Umbilical cord (tissue), 2 donors: ENCODE measurements around the gene PTCD1. TPM values are rescaled to one million over a fixed set of nuclear protein-coding genes. Genes with fewer than 3 reads are reported as not detected.

Experiments
- DNase-seq: peaks from one replicate; pipeline ENCODE4 v3.0.0-alpha.2; 2015; ENCODE audit warnings: low spot score
- total RNA-seq: library from RNA; depleted of rRNA; stranded (reverse); fragments of >200 nt; gene quantifications from one replicate; pipeline ENCODE4 v1.2.3, GENCODE V29; 2014; ENCODE audit warnings: low replicate concordance; ENCODE audit not compliant: insufficient read depth

PTCD1 gene, protein sequence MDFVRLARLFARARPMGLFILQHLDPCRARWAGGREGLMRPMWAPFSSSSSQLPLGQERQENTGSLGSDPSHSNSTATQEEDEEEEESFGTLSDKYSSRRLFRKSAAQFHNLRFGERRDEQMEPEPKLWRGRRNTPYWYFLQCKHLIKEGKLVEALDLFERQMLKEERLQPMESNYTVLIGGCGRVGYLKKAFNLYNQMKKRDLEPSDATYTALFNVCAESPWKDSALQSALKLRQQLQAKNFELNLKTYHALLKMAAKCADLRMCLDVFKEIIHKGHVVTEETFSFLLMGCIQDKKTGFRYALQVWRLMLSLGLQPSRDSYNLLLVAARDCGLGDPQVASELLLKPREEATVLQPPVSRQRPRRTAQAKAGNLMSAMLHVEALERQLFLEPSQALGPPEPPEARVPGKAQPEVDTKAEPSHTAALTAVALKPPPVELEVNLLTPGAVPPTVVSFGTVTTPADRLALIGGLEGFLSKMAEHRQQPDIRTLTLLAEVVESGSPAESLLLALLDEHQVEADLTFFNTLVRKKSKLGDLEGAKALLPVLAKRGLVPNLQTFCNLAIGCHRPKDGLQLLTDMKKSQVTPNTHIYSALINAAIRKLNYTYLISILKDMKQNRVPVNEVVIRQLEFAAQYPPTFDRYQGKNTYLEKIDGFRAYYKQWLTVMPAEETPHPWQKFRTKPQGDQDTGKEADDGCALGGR
- total RNA-seq, result 9.6 TPM

DNA sequence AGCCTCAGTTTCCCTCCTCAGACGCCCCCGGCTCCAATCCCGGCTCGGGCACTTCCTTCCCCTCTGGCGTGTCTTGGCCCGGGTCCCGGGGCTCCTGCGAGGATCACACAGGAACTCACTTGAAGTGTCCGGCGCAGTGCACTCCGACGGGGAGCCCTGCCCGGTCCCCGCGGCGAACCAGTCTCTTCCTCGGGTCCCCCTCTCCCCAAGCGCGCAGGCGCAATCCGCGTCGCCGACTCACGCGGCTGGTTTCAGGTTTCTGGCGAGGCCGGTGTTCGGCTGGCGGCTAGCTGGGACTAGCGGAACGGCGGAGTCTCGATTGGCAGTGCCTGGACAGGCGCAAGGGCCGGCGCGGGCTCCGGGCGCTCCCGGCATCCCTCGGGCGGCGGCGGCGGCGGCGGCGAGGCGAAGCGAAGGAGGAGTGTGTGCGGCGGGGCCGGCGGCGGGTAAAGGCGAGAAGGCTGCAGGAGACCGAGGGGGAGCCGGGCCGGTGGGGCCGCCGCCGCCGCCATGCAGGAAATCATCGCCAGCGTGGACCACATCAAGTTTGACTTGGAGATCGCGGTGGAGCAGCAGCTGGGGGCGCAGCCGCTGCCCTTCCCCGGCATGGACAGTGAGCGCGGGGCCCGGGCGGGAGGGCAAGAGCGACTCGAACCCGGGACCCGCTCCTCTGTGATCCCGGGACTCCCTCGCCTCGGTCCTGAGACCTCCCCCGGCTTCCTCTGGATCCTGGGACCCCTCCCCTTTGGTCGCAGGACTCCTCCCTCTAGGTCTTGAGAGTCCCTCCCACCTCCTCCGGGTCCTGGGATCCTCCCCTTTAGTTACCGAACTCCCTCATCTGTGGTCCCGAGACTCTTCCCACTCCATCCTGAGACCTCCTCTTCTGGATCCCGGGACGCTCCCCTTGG, at the start of gene PTCD1, which contains the start of gene CPSF4:
Gene PTCD1 (minus strand): TSS at position 226 of the 908 bp plus-strand sequence. CDS start 3,556 bp downstream, outside the sequence.
Gene CPSF4 (plus strand): TSS at position 371 of the 908 bp plus-strand sequence. CDS start 140 bp downstream, at position 511.
- peak; percentile 98 for DNase-seq

DNA sequence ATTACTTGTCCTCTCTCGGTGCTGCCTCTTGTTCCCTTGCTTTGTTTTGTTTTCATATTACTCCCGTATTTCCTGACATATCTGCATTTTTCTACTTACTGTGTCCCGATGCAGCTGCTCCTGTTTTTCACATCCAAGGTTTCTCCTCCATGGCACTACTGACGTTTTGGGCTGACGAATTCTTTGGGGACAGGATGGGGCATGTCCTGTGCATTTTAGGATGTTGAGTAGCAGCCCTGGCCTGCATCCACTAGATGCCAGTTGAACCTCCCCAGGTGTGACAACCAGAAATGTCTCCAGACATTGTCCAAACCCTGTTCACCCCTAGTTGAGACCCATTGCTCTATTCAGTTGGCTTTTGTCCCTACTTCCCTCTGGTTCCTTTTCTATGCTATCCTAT, 46.5 kb upstream of the PTCD1 start:
- no peak for DNase-seq

DNA sequence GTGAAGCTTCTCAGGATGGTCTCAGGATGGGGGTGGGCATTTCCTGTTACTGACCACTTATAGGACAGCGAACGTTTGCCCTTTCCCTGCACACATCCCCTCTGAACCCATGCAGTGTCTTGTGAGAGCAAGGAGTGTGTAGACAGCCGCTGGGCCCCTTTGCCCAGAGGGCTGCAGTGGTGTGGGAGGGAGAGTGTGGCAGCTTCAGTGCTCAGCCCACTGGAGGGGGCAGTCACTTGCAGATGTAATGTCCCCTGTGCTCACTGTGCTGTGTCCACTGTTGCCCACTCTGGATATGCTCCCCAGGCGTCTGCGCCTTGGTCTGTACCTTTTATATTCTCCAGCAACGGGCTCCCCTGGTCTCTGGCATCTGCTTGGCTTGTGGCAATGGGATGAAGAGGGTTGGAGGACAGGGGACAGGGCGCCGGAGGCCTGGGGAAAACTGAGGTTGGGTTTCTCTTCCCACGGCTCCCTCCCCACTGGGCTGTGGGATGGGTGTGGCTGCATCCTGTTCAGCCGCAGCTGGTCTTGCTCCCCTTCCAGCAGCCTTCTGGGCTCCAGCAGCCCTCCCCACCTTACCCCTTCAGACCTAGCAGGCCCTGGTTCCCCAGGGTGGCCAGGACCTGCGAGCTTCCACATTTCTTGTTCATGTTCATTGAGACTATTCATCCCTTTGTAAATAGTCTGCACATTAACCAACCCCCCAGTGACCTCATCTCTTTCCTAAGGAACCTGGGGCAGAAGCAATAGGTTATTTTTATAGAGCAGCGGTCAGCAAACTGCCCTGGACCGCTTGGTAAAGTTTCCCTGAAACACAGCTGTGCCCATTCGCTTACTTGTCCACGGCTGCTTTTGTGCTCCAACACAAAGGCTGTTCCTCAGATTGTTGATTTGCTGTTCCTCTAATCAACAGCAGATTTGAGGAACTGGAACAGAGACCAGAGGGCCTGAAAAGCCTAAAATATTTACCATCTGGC, 40.2 kb upstream of the PTCD1 start:
- no peak for DNase-seq

DNA sequence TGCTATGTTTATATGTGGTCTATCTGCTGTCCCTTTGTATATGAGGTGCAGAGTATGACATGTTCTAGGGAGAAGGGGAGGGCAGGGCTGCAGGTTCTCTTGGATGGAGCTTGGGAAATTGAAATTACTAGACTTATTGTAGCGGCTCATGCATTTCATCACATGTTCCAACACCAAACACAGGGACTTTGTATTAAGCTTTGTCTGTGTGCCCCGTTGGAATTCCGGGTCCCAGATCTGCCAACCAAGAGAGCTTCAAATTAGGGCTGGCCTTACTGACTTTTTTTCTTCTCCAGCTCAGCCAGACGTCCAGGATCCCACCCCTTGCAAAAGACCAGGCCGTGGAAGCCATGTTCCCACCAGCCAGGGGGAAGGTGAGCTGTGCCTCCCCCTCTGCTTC, 37.5 kb upstream of the PTCD1 start:
- no peak for DNase-seq

DNA sequence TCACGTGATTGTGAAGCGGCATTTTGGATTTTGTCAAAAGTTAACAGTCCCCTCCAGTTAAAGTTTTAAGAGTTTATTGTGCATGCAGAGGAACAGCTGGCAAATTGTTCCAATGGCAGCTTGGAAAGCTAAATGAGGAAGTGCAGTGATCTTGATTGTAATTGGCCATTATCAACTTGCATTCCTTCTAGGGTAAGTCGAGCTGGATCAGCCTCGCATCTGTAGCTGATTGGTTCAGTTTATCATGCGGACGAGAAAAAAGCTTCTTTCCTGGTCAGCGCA, 34.7 kb upstream of the PTCD1 start:
- DNase-seq, result peak; percentile 59

DNA sequence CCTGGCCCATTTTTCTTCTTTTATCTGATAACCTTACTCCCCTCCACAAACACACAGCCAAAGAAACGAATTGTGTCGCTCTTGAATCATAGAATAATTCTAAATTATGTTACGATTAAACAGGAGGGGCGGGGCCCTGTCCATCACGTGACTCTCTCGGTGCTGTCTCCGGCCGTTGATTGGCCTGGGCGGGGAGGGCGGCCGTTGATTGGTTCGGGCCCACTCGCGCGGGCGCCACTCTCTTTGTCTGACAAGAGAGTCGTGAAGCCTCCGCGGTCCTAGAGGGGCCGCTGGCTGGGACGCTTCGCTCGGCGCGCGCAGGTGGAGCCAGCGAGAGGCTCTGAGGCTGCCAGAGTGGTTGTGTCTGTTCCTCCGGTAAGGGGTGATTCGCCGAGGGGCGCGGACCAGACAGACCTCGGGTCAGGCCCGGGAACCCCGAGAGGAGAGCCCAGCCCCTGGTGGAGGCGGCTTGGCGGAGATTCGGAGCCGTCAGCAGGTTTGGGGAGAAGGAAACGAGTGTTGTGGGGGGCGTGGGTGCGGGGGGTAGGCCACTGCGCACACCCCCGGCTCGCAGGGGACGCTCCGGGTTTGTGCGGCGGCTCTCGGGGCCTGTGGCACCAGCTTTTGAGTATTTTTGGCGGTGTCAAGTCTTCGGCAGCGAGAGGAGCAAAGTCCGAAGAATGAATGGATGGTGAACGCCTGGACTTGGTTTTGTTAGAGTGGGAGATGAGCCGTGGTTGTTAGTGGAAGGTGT, 34.1 kb upstream of the PTCD1 start, which contains the start of gene ZNF789:
Gene ZNF789 (plus strand): TSS at position 330 of the 754 bp plus-strand sequence. CDS start 3,567 bp downstream, outside the sequence.
- peak; percentile 98 for DNase-seq

DNA sequence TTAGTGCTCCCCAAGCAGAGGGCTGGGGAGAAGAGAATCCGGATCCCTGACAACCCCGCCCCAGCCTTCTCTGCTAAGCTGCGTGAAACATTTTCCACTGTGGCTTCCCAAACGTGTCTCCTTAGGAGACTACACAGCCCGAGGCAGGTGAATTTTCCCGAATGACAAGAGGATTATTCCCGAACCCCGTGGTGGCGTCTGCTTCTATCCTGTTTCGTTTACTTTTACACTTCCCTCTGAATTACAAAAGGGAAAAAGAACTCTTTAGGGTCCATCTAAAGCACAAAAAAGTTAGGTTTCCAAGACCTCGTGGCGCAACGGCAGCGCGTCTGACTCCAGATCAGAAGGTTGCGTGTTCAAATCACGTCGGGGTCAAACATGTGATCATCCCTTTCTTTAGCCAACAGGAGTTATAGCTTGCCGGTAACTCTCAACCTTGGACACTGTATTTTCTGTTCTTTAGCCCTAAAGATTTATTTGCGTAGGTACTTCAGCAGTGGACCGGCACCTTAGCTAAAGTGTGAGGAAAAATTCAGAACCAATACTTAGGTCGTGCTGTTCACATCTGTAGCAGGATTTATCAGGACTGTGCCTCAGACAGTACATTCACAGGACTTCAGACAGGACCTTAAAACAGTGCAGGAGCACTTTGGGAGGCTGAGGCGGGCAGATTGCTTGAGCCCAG, 30.9 kb upstream of the PTCD1 start:
- no peak for DNase-seq

DNA sequence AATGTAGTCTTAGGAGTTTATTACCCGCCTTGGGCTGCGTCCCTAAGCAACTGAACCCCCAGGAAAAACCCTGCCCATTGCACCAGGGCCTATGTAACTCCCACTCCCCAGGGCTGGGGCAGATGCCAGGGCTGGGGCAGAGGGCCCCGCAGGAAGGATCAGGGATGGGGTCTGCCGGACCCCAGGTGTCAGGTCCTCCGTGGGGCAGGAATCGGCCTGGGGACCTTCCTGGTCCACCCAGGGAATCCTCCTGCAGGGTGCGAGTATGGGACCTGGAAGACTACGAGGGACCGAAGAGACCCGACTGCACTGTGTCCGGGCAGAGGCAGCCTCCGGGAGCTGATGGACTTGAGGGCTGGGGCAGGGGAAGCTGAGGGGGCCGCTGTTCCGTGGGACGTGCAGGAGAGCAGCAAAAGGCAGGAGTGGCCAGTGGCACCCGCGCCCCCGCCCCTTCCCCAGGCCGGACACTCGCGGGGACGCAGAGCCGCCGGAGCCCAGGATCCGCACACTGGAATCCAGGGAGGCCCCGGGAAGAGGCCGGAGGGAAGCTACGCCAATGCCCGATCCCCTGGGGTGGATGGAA, 29.8 kb upstream of the PTCD1 start:
- DNase-seq, result no peak

DNA sequence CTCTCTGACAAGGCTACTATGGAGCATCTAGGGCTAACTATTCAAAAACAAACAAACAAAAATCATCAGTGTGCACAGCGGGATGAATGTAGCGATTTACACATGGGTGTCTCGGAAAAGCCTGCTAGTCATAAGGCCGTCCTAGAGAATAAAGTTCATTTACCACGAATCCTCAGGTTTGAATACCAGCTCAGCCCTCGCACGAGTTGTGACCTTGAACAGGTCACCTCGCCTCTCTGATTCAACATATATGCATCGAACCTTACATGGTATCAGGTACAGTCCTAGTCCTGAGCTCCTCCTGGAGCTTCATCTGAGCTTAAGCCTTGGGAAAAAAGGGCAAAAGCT, 26.8 kb upstream of the PTCD1 start:
- no peak for DNase-seq

DNA sequence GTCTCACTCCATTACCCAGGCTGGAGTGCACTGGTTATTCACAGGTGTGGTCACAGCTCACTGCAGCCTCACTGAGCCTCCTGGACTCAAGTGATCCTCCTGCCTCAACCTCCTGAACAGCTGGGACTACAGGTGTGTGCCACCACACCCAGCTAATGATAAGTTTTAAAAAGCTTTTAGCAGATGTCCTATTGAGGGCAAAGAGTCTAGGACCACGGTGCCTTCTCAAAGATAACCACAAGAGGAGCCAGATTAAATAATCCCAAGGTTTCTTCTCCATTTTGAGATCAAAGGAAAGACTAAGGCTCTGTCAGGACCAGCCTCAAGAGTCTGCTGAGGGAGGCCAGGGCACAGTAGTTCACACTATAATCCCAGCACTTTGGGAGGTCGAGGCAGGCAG, 22.6 kb upstream of the PTCD1 start:
- DNase-seq, result no peak

DNA sequence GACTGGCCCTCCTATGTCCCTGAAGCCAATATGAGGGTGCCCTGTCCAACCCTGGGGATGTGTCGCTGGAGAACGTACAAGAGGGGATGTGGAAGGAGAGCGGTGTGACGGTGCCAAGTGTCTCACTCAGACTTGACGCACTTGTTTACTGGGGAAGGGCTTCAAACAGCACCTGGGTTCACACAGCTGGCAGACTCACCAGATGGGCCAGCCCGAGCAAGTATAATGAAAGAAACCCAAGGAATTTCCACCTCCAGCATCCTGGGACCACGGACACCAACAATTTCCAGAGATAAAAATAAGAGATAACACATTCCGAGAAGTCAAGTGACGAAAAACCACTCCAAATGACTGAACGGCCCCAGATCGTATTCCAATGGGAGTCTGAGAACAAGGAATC, 22.1 kb upstream of the PTCD1 start:
- no peak for DNase-seq

DNA sequence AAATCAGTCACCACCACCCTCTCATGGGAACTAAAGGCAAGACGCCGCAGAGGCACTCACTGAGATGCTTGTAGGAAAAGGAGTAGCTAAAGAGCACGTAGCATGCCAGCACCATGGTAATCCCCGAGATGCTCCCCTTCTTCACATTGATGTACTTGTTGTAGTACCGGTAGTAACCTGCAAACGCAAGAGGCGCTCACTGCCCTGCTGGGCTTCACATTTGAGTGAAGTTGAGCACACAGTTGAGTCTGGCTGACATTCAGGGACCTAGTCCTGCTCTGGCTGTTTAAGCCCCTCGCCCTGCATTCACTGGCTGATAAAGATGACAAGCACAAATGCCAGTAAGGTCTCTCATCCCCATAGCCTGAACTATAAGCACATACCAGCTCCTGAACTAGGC, 20.5 kb upstream of the PTCD1 start:
- no peak for DNase-seq

DNA sequence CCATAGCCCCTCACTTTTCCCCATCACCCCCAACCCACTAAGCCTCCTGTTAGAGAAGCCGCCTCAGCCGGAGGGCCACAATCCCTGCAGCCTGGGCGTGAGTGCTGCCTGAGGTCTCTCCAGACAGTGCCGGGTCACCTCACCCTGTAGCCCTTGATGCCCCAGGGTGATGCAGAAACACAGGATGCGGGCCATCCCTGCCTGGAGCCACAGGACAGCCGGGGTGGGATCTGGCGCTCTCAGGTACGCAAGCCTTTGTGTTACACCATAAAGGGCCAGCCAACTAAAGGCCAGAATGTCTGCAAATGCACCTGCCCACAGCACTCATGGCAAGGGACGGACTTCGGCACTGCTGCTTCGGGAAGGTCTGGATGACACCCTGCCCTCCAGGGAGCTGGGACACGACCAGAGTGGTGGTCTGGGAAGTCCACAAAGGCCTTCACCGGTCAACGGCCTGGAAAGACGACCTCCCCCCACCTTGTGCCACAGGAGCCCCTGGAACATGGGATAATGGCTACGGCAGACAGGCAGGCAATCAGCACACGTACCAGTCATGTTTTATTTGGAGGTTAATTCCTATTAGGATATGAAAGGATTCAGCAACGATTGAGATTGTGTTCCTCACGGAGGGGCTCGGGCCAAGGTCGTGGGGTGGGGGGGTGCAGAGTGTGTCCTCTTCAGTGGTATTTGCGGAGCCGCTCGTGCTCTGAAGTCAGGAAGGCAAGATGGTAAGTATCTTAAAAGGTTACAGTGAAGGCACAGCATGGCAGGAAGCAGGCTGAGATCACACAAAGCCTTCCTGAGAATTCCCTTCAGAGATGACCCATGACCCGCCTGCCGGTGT, 19.3 kb upstream of the PTCD1 start:
- no peak for DNase-seq

DNA sequence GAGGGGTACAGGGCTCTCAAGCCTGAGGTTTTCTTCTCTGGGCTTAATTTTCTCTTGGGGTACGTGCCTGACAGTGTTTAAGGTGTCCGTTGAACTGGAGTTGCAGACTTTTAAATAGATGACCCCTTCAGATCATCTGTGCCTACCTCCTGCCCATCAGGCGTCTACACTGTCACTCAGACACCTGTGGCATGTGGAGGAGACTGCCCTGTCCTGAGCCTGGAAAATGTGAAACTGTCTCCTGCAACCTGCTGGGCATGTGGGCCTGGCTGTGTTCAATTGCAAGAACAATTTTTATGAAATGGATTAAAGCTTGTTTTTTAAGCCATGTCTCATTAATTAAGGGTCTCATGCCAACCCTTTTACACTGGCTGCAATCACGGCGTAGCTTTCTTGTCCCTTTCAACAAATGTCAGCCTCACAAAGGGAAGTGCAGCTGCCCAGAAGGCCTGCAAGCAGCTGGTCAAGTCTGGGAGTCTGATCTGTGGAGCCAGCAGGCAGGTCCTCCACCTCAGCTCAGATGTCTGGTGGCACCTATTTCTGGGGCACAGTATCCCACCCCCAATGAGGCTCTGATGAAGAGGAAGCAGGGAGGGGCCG, 18.6 kb upstream of the PTCD1 start:
- DNase-seq, result no peak

DNA sequence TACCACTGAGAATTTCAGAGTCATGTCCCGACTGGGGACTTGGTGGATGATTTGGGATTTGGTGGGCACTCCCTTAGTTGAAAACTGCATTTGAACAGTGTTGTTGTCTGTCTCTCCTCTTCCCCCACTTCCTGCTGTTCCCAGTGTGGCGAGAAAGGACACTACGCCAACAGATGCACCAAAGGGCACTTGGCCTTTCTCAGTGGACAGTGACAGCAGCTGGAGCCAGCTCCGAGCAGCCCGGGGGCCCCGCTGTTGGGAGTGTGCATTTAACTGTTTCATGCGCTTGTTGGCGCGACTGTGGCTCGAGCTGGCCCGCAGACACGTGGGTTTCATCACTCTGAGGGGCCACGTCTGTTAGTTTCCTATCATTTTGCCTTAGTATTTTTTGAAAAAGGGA, 17.7 kb upstream of the PTCD1 start:
- no peak for DNase-seq

DNA sequence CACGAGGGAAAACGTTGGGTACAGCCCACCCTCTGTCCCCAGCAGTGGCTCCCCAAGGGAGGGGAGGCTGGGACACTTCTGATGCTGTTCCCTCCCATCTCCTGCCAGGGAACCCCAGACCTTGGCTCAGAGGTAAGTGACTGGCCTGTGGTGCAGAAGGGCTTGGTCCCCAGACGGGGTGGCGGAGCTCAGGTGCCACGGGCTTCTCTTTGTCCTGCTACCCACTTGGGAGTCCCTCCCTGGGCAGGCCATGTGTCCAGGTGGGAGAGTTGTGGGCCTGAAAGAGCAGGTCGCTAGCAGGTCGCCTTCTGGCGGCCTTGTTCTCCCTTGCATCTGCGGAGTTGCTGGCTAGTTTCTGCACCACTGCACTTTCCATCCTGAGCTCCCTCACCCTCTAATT, 17.3 kb upstream of the PTCD1 start:
- DNase-seq, result no peak

DNA sequence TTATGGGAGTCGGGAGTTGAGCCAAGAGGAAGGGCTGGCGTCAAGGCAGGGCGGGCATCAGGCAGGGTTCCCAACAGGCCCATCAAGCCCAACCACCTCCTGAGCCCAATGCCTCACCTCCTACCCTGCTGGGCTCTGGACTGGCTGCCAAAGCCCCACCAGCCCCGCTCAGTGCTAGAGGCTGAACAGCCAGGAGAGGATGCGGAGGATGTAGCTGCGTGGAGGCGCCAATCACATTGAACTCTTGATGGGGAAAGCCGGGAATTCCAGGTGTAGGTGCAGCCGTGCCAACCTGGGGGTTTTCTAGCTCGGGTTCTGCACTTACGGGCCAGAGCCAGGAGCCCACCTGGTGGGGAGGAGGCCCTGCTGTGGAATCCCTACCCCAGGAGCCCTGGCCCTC, 14.5 kb upstream of the PTCD1 start:
- no peak for DNase-seq

DNA sequence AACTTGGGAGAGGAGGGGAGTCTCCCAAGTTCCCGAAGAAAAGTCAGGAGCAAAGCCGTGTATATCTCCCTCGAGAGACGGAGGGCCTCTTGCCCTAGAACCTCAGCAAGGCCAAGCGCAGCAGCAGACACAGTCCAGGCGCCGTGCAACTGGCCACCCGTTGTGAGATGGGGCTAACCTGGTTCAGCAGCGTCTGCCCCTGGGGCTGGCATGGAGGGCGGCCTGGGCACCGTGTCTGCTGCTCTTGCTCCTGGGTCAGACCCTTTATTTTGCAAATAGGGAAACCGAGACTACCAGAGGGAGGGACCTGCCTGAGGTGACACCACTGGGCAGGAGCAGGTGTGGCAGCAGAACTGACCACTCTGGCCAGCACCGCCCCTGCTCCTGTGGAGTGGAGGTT, 13.9 kb upstream of the PTCD1 start:
- DNase-seq, result no peak
